HUDEP-2 (cell line): ENCODE results near the gene MEIS1.
"Not testable (repeated sequence)": the region's sequence is repeated elsewhere in the genome, so short reads cannot be mapped to it uniquely, and the experiment has no call there.

Experiments
- DNase-seq, 76 experiments: peaks; one replicate each; lab custom pipeline; 2025; ENCODE audit not compliant: unreplicated experiment in 76 of 76; lab: John Stamatoyannopoulos, UW

The MEIS1 gene

GRCh38 chr2:66463206-66463755 is 28.4 kb downstream of the MEIS1 start:
- no peak for DNase-seq

GRCh38 chr2:66464930-66465637 is 30.2 kb downstream of the MEIS1 start:
- DNase-seq = no peak

GRCh38 chr2:66466433-66466832 is 31.5 kb downstream of the MEIS1 start:
- DNase-seq = no peak

GRCh38 chr2:66467718-66468117 is 32.8 kb downstream of the MEIS1 start:
- DNase-seq = no peak

GRCh38 chr2:66469214-66469902 is 34.4 kb downstream of the MEIS1 start:
- no peak for DNase-seq

GRCh38 chr2:66470199-66470598 is 35.3 kb downstream of the MEIS1 start:
- DNase-seq = no peak

GRCh38 chr2:66472225-66472843 is 37.4 kb downstream of the MEIS1 start:
- DNase-seq = no peak

- no peak for DNase-seq
Observed at GRCh38 chr2:66477135-66477842, 42.4 kb downstream of the MEIS1 start.

GRCh38 chr2:66478299-66478698 is 43.4 kb downstream of the MEIS1 start:
- no peak for DNase-seq

- no peak for DNase-seq
Observed at GRCh38 chr2:66478731-66479316, 43.9 kb downstream of the MEIS1 start.

GRCh38 chr2:66481100-66481549 is 46.2 kb downstream of the MEIS1 start:
- no peak for DNase-seq

- not testable (repeated sequence) for DNase-seq
Observed at GRCh38 chr2:66485252-66485651, 50.3 kb downstream of the MEIS1 start.

- no peak for DNase-seq
Observed at GRCh38 chr2:66488946-66489345, 54.0 kb downstream of the MEIS1 start.

GRCh38 chr2:66489436-66489835 is 54.5 kb downstream of the MEIS1 start:
- no peak for DNase-seq

GRCh38 chr2:66490588-66491001 is 55.7 kb downstream of the MEIS1 start:
- no peak for DNase-seq

GRCh38 chr2:66494708-66495107 is 59.8 kb downstream of the MEIS1 start:
- DNase-seq = no peak

GRCh38 chr2:66495788-66496640 is 61.1 kb downstream of the MEIS1 start:
- DNase-seq = no peak

GRCh38 chr2:66496670-66497420 is 61.9 kb downstream of the MEIS1 start:
- no peak for DNase-seq
